SJCRH30 (cell line): ENCODE data around the gene MRC2. TPM values are rescaled to one million over a fixed set of nuclear protein-coding genes. Genes with fewer than 3 reads are reported as not detected.

Experiments used
- DNase-seq, 2 experiments: peaks; one replicate each; pipeline ENCODE4 v3.0.0-alpha.2; 2015 to 2020
- H3K27ac ChIP-seq: fragments of 250-450 bp; sonication (Bioruptor Pico); 2 replicates; pipeline ENCODE4 v1.5.1; 2020; ENCODE audit warnings: mild to moderate bottlenecking, moderate library complexity
- H3K27me3 ChIP-seq: fragments of 250-450 bp; sonication (Bioruptor Pico); 2 replicates; pipeline ENCODE4 v1.5.1; 2020; ENCODE audit warnings: mild to moderate bottlenecking, moderate library complexity
- H3K36me3 ChIP-seq: fragments of 250-450 bp; sonication (Bioruptor Pico); 2 replicates; pipeline ENCODE4 v1.5.1; 2020; ENCODE audit warnings: mild to moderate bottlenecking, moderate library complexity
- H3K4me1 ChIP-seq: fragments of 250-450 bp; sonication (Bioruptor Pico); 2 replicates; pipeline ENCODE4 v1.5.1; 2020; ENCODE audit warnings: mild to moderate bottlenecking, moderate library complexity
- H3K4me3 ChIP-seq: fragments of 250-450 bp; sonication (Bioruptor Pico); 2 replicates; pipeline ENCODE4 v1.5.1; 2020; ENCODE audit warnings: mild to moderate bottlenecking, moderate library complexity
- H3K9me3 ChIP-seq: fragments of 250-450 bp; sonication (Bioruptor Pico); replicated peaks from 2 replicates; pipeline ENCODE4 v1.5.1; 2020; ENCODE audit warnings: mild to moderate bottlenecking, moderate library complexity
- total RNA-seq: library from RNA; depleted of rRNA; stranded (reverse); fragments of >200 nt; shearing (Covaris generic); gene quantifications from 2 replicates; pipeline ENCODE4 v1.2.3, GENCODE V29; 2014

The MRC2 gene
- total RNA-seq, 1 experiment from 2014 or later: 4.5 TPM

DNA sequence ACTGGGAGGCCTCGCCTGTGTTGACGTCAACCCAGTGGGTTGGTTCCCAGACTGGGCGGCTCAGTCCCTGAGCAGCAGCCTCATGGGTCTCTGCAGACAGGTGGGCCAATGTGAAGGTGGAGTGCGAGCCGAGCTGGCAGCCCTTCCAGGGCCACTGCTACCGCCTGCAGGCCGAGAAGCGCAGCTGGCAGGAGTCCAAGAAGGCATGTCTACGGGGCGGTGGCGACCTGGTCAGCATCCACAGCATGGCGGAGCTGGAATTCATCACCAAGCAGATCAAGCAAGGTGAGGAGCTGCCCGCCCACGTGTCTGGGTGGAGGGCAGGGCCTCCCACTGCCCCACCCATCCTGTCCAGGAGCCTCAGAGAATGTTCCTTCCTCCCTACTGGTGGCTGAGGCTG is 44.1 kb downstream of the MRC2 start:
- Histone ChIP-seq H3K27ac (no peak overlapping the region), H3K9me3 (no peaks in the 10 kb centered on the region)

DNA sequence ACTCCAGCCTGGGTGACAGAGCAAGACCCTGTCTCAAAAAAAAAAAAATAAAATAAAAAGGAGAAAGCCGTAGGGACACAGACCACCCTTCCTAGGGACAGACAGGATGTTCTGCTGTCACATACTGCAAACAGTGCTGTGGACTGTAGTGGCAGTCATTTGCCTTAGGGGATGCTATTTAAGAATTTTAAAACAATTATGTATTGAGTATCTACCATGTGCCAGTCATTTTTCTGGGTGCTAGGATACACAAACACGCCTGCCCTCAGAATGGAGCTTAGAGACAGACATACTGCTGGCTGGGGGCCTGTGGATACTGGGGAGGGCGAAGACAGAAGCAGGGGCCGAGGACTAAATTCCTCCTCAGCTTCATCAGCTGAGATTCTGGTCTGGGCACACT is 45.5 kb downstream of the MRC2 start:
- Histone ChIP-seq H3K27ac (no peak overlapping the region), H3K4me1 (no peaks in the 10 kb centered on the region), H3K9me3 (no peaks in the 10 kb centered on the region), H3K27me3 (no peaks in the 10 kb centered on the region), H3K4me3 (no peak overlapping the region), H3K36me3 (peaks cover 2% of the 10 kb centered on the region; the same call in 1 of the 2 replicates)
- no peak for DNase-seq

More for the DNA sequence above, 44.1 kb downstream of the MRC2 start:
- Histone ChIP-seq H3K27me3 (no peaks in the 10 kb centered on the region), H3K36me3 (peaks cover 2% of the 10 kb centered on the region; the same call in 1 of the 2 replicates), H3K4me3 (no peak overlapping the region), H3K4me1 (no peaks in the 10 kb centered on the region)
- peak in 1 of 2 experiments; percentile 36 for DNase-seq

DNA sequence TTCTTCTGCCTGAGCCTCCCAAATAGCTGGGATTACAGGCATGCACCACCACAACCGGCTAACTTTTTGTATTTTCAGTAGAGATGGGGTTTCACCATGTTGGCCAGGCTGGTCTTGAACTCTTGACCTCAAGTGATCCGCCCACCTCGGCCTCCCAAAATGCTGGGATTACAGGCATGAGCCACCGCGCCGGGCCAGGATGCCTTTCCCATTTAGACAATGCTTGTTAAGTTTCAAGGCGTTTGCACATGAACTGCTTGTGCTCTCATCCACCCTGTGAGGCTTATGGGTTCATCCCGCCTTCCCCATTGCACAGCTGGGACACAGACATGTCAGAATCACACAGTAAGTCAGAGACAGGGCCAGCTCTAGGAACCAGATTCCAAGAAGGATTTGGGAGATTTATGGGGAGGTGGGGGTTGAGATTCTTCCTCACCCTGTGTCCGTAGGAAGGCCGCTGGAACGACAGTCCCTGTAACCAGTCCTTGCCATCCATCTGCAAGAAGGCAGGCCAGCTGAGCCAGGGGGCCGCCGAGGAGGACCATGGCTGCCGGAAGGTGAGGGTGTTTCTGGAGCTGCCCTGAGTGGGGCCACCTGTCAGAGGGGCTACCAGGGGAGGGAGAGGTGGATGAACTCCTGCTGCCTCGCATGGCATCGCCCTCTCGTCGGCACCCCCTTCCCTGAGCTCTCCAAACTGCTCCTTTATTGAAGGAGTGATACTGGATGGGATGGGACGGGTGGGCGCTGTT is 46.3 kb downstream of the MRC2 start:
- H3K4me1 ChIP-seq: no peaks in the 10 kb centered on the region
- H3K27ac ChIP-seq: no peak overlapping the region
- H3K4me3 ChIP-seq: no peak overlapping the region
- peaks cover 2% of the 10 kb centered on the region; the same call in 1 of the 2 replicates for H3K36me3 ChIP-seq
- no peaks in the 10 kb centered on the region for H3K27me3 ChIP-seq
- H3K9me3 ChIP-seq: no peaks in the 10 kb centered on the region
- no peak for DNase-seq

DNA sequence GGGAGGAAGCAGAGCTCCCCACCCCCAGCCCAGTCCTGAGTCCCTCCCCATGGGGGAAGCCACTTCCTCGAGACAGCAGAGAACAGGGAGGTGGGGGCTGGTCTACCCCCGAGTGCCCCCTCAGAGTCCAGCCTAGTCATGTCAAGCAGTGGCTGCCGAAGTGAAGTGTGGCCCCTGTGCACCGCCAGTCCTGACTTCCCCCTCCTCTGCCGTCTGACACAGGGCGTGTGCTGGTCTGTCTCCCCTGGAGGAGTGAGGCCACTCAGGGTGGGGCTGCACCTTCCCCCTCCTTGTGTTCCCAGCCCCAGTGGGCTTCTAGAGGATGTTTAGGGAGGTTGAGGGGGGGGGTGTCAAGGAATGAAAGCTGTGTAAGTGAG is 46.9 kb downstream of the MRC2 start:
- DNase-seq: no peak
- Histone ChIP-seq H3K9me3 (no peaks in the 10 kb centered on the region), H3K36me3 (peaks cover 2% of the 10 kb centered on the region; the same call in 1 of the 2 replicates)

DNA sequence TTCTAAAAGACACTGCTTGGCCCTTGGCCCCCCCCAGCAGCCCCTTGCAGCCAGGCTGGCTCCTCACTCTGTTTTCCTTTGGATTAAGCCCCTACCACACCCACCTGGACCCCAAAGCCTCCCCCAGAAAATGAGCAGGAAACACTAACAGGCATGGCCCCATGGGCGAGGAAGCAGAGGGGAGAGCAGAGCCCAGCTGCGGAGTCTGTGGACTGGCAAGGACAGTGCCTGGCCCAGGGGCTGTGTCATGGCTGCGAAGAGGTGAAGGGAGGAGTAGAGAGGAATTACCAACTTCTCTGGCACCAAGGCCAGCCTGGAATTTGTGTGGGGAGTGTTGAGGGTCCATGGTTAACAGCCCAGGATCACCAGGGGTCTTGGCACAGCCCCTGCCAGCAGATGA is 47.4 kb downstream of the MRC2 start:
- Histone ChIP-seq H3K27ac (no peak overlapping the region), H3K4me3 (no peak overlapping the region), H3K9me3 (no peaks in the 10 kb centered on the region), H3K36me3 (peaks cover 2% of the 10 kb centered on the region; the same call in 1 of the 2 replicates), H3K4me1 (no peaks in the 10 kb centered on the region), H3K27me3 (no peaks in the 10 kb centered on the region)
- DNase-seq: no peak

More for the DNA sequence above, 46.9 kb downstream of the MRC2 start:
- no peak overlapping the region for H3K27ac ChIP-seq
- H3K4me1 ChIP-seq: no peaks in the 10 kb centered on the region
- no peaks in the 10 kb centered on the region for H3K27me3 ChIP-seq
- no peak overlapping the region for H3K4me3 ChIP-seq

DNA sequence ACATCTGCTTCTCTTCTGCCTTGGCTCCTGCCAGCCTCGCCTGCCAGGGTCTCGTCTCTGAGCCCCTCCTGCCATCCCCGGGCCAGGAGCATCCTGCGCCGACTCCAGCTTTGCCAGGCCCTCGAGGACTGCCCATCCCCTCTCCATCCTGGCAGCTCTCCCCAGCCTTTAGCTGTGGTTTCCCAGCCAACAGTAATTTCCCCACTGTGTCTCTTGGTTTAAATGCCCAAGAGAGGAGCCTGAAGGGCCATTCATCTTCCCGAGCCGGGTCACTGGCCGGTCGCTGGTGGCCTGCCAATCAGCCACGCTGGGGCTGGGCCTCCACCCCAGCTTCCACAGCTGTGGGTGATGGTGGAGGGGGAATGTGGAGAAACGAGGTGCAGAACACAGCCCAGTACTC is 47.8 kb downstream of the MRC2 start:
- Histone ChIP-seq H3K27ac (no peak overlapping the region), H3K27me3 (no peaks in the 10 kb centered on the region), H3K4me3 (no peak overlapping the region), H3K9me3 (no peaks in the 10 kb centered on the region), H3K36me3 (peaks cover 2% of the 10 kb centered on the region; the same call in 1 of the 2 replicates), H3K4me1 (no peaks in the 10 kb centered on the region)
- no peak for DNase-seq

DNA sequence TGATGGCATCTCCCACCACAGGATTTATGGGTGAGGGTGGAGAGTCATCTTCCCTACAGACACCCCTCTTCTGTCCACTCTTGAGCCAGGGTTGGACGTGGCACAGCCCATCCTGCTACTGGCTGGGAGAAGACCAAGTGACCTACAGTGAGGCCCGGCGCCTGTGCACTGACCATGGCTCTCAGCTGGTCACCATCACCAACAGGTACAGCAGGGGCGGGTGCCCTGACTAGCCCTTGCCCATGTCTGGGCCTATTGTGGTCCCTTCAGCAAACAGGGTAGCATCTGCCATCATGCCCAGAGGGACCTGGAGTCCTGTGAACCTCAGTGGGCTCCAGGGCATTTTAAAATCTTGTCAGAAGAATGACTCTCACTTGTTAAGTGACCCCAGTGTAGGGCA is 48.2 kb downstream of the MRC2 start:
- peaks cover 2% of the 10 kb centered on the region; the same call in 1 of the 2 replicates for H3K36me3 ChIP-seq

DNA sequence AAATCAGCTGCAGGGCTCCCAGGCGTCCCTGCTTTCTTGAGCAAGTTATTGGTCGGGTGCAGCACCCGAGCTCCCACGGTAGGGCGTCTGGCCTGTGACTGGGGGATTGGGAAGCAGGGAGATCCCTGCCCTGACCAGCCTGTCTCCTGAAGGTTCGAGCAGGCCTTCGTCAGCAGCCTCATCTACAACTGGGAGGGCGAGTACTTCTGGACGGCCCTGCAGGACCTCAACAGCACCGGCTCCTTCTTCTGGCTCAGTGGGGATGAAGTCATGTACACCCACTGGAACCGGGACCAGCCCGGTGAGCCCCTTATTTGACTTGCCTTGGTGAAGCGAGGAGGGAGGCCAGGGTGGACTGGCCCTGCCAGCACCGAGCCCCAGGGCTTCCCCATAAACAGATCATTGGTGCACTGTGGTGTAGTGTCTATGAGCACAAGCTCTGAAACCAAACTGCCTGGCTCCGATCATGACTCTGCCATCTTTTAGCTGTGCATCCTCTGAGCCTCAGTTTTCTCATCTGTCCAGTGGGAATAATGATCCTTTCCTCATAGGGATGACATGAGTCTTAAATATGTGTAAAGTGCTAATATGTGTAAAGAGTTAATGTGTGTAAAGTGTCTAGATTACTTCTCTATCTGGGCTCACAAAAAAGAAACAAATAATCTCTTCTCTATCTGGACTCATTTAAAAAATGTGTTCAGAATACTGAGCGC is 48.9 kb downstream of the MRC2 start:
- Histone ChIP-seq H3K27ac (no peak overlapping the region), H3K4me1 (no peaks in the 10 kb centered on the region), H3K9me3 (no peaks in the 10 kb centered on the region), H3K27me3 (no peaks in the 10 kb centered on the region), H3K4me3 (no peak overlapping the region), H3K36me3 (peaks cover 2% of the 10 kb centered on the region; the same call in 1 of the 2 replicates)
- no peak for DNase-seq

More for the DNA sequence above, 48.2 kb downstream of the MRC2 start:
- DNase-seq: no peak
- Histone ChIP-seq H3K4me3 (no peak overlapping the region), H3K4me1 (no peaks in the 10 kb centered on the region), H3K27ac (no peak overlapping the region), H3K9me3 (no peaks in the 10 kb centered on the region), H3K27me3 (no peaks in the 10 kb centered on the region)

DNA sequence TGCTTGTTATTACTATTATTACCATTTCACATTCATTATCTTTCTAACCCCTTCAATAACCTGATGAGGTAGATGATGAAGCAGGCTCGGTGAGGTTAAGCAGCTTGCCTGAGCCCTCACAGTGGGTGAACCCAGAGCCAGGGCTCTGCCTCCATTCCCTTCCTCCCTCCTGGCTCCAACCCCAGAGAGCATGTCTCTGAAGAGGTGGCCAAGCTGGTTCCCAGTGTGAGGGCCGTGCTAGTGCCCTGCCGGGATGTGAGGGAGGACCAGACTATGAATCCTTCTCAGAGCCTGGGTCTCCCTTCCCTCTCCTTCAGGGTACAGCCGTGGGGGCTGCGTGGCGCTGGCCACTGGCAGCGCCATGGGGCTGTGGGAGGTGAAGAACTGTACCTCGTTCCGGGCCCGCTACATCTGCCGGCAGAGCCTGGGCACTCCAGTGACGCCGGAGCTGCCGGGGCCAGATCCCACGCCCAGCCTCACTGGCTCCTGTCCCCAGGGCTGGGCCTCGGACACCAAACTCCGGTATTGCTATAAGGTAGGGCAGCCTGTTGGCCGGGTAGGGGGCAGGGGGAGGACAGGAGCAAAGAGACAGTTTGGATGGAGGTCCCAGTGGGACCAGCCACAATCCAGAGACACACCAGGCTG is 49.6 kb downstream of the MRC2 start:
- Histone ChIP-seq H3K36me3 (peaks cover 2% of the 10 kb centered on the region; the same call in 1 of the 2 replicates), H3K4me3 (no peak overlapping the region)
- DNase-seq: no peak

DNA sequence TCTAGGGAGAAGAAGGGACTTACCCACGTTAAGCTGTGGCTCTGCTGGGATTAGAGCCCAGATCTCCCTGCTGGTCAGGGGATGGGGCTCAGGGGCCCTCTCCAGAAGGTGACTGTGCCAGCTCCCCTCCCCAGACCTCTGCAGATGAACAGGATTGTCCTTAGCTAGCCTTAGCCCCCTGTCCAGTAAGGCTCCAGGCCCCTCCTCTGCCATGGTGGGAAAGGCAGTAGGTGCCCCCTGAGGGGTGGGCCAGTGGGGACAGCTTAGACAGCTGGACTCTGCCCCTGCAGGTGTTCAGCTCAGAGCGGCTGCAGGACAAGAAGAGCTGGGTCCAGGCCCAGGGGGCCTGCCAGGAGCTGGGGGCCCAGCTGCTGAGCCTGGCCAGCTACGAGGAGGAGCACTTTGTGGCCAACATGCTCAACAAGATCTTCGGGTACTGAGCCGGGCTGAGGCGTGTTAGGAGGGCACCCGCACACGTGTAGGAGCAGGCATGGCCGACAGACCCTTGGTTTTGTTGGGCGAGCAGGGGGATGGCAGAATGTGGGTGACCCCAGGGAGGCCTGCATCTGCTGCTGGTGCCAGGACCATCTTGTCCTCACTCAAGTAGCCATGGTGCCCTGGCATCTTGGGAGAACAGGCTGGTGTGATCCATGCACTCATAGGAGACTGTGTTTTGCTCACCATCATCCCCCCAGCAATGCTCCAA is 50.9 kb downstream of the MRC2 start:
- Histone ChIP-seq H3K4me3 (no peak overlapping the region), H3K9me3 (no peaks in the 10 kb centered on the region), H3K36me3 (no peaks in the 10 kb centered on the region), H3K27me3 (no peaks in the 10 kb centered on the region), H3K4me1 (no peaks in the 10 kb centered on the region), H3K27ac (no peak overlapping the region)
- DNase-seq: no peak

More for the DNA sequence above, 49.6 kb downstream of the MRC2 start:
- Histone ChIP-seq H3K27ac (no peak overlapping the region), H3K9me3 (no peaks in the 10 kb centered on the region), H3K27me3 (no peaks in the 10 kb centered on the region), H3K4me1 (no peaks in the 10 kb centered on the region)

DNA sequence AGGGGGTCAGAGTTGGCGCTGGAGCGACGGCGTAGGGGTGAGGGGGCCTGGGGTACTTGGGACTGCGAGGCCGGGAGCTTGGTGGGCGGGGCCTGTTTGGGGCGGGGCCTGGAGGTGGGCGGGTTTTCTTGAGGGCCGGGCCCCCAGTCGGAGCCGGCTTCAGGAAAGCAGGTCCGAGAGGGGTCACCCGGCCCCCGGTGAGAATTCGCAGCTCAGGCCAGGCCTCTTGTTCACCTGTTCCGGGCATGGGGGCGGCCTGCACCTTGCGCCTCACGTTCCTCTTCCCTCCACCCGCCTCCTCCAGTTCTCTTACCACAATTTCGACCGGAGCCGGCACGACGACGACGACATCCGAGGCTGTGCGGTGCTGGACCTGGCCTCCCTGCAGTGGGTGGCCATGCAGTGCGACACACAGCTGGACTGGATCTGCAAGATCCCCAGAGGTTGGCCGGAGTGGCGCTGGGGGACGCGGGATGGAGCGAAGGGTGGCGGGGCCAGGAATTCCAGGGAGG is 52.5 kb downstream of the MRC2 start:
- Histone ChIP-seq H3K4me1 (no peaks in the 10 kb centered on the region), H3K4me3 (no peak overlapping the region), H3K9me3 (no peaks in the 10 kb centered on the region), H3K27ac (no peak overlapping the region), H3K27me3 (no peaks in the 10 kb centered on the region; the same call in 1 of the 2 replicates), H3K36me3 (no peaks in the 10 kb centered on the region)
- DNase-seq: no peak

DNA sequence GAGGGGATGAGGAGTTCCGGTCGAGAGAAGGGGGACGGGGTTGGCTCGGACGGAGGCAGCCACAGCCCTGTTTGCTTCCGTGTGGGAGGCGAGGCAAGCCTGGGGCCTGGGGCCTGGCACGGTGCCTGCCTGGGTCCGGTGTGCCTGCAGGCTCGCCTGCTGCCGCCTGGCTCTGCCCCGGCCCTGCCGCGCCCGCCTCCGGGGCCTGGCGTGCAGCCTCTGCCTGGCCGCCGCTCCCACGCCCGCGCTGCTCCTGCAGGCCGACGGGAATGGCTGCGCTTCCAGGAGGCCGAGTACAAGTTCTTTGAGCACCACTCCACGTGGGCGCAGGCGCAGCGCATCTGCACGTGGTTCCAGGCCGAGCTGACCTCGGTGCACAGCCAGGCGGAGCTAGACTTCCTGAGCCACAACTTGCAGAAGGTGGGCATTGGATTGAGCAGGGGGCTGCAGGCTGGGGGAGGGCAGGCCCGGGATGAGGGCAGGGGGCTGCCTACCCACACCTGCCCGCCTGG is 53.1 kb downstream of the MRC2 start:
- H3K36me3 ChIP-seq: no peaks in the 10 kb centered on the region

DNA sequence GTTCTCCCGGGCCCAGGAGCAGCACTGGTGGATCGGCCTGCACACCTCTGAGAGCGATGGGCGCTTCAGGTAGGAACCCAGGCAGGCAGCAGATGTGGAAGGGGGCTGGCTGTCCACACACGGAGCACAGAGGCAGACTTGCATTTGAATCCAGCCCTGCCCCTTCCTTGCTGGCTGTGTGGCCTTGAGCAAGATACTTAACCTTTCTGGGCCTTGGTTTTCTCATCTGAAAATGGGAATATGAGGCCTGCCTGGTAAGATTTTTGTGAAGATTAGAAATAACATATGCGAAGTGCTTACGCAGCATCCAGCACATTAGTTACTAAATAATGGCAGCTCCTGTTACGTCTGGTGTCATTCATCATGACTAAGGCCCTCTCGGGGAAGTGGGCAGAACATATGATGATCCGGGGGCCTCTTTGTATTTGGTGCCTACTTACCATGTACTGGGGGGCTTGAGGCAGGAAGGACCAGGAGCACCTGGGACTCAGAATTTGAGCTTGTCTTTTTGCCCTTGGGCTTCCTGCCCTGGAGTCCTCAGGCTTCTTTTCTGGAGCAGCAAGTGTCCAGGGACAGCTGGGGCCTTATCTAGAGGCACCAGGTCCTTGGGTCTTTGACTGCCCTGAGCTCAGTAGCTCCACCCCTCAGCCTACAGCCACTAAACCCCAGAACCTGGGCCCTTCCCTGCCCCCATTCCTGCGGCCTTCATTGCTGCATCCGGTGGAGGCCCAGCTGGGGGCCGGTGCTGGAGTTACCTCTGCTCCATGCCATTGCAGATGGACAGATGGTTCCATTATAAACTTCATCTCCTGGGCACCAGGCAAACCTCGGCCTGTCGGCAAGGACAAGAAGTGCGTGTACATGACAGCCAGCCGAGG is 53.8 kb downstream of the MRC2 start:
- DNase-seq: no peak
- no peak overlapping the region for H3K27ac ChIP-seq
- H3K4me1 ChIP-seq: no peaks in the 10 kb centered on the region
- H3K27me3 ChIP-seq: no peaks in the 10 kb centered on the region; the same call in 1 of the 2 replicates
- no peaks in the 10 kb centered on the region for H3K36me3 ChIP-seq
- H3K9me3 ChIP-seq: no peaks in the 10 kb centered on the region; the same call in 1 of the 2 replicates
- no peak overlapping the region for H3K4me3 ChIP-seq

More for the DNA sequence above, 53.1 kb downstream of the MRC2 start:
- Histone ChIP-seq H3K9me3 (no peaks in the 10 kb centered on the region; the same call in 1 of the 2 replicates), H3K27me3 (no peaks in the 10 kb centered on the region; the same call in 1 of the 2 replicates), H3K4me3 (no peak overlapping the region), H3K4me1 (no peaks in the 10 kb centered on the region), H3K27ac (no peak overlapping the region)
- DNase-seq: no peak
